Stimulated activated CD4-positive, alpha-beta T cell treated with anti-CD3 and anti-CD28 coated beads, Interleukin-2, amount 100 ng/mL, for 4 hours (primary cell): ENCODE measurements around the gene SEC24D.

Source experiments
- DNase-seq: peaks from one replicate; pipeline ENCODE4 v3.0.0-alpha.2; 2020; ENCODE audit warnings: low read depth

The SEC24D gene

GRCh38 chr4:118752551-118752950 lies 83.4 kb downstream of the SEC24D start:
- no peak for DNase-seq

GRCh38 chr4:118751629-118752323 lies 84.2 kb downstream of the SEC24D start:
- no peak for DNase-seq

- no peak for DNase-seq
These were observed 86.5 kb downstream of the SEC24D start for GRCh38 chr4:118749347-118749988.

- DNase-seq, result no peak
These were observed 89.5 kb downstream of the SEC24D start for GRCh38 chr4:118746251-118746919.

- no peak for DNase-seq
These were observed 90.6 kb downstream of the SEC24D start for GRCh38 chr4:118745357-118745756.

- no peak for DNase-seq
These were observed 92.1 kb downstream of the SEC24D start for GRCh38 chr4:118743867-118744266.

GRCh38 chr4:118742050-118742449 lies 93.9 kb downstream of the SEC24D start:
- DNase-seq, result no peak

- DNase-seq, result no peak
These were observed 94.5 kb downstream of the SEC24D start for GRCh38 chr4:118741301-118741855.

GRCh38 chr4:118740869-118741268 lies 95.1 kb downstream of the SEC24D start:
- DNase-seq, result no peak

GRCh38 chr4:118739022-118739713 lies 96.8 kb downstream of the SEC24D start:
- DNase-seq, result no peak

GRCh38 chr4:118738090-118738489 lies 97.8 kb downstream of the SEC24D start:
- no peak for DNase-seq

GRCh38 chr4:118736900-118737299 lies 99.0 kb downstream of the SEC24D start:
- DNase-seq, result no peak

GRCh38 chr4:118734491-118735205 lies 101.3 kb downstream of the SEC24D start:
- DNase-seq, result no peak

GRCh38 chr4:118732591-118733330 lies 103.2 kb downstream of the SEC24D start:
- no peak for DNase-seq

- no peak for DNase-seq
These were observed 105.2 kb downstream of the SEC24D start for GRCh38 chr4:118730683-118731082.

GRCh38 chr4:118729287-118730286 lies 106.3 kb downstream of the SEC24D start:
- DNase-seq, result no peak

- DNase-seq, result no peak
These were observed 108.6 kb downstream of the SEC24D start for GRCh38 chr4:118727360-118727759.

GRCh38 chr4:118723369-118723768 lies 112.6 kb downstream of the SEC24D start:
- DNase-seq, result no peak

GRCh38 chr4:118721752-118722151 lies 114.2 kb downstream of the SEC24D start:
- DNase-seq, result no peak
